ENCODE measurements around the gene ATF7.

- TF ChIP-seq POLR2AphosphoS5 (IDR thresholded peaks at IDR 0.05; ENCODE audit: borderline replicate concordance, low read depth, low read length) (no peak), EZH2 (IDR thresholded peaks at IDR 0.05) (no peak), FOXP2 (optimal IDR thresholded peaks at IDR 0.05; ENCODE audit: control extremely low read depth, extremely low read length, insufficient read depth) (no peak)
These were observed 64.6 kb downstream of the ATF7 start for GRCh38 chr12:53561590-53561953.
